ENCODE data around the gene TBCB. TPM values are rescaled to one million over a fixed set of nuclear protein-coding genes. Genes with fewer than 3 reads are reported as not detected.
"Not testable (repeated sequence)": the region's sequence is repeated elsewhere in the genome, so short reads cannot be mapped to it uniquely, and the experiment has no call there.

The TBCB gene
- total RNA-seq, 1 donor from 2014 or later: 172 TPM

DNA sequence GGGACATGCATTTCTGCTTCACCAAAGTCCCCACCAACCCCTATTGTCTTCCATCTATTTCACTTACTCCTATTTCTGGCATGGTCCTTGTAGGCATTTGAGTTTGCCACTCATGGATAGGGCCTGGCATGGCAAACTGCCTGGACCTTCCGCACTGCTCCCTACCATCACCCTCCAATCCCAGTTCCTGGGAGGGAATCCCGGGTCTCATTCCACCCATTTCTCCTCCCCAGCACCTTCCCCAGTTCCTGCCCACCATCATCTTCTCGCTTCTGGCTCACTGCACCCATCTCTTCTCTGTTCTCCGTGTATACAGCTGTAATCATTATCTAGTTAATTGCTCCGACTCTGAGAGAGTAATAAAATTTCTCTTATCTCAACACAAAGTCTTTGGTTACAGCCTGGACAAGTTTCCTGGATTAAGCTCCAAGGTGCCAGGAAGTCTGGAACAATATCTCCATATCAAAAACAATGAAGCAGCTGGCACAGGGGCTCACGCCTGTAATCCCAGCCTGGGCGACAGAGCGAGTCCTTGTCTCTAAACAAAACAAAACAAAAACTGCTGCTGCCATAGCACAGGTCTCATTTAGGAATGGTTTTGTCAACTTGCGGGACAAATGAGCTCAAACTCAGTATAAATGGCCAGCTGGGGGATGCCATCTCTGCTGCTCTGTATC lies 54.0 kb downstream of the TBCB start:
- H3K9me3 Mint-ChIP-seq (ENCODE audit: unreplicated experiment): no peaks in the 10 kb centered on the region
- no peak for DNase-seq (ENCODE audit: extremely low spot score, unreplicated experiment)
- no peak overlapping the region for H3K4me3 Mint-ChIP-seq (ENCODE audit: unreplicated experiment)
- no peaks in the 10 kb centered on the region for H3K27me3 Mint-ChIP-seq (ENCODE audit: unreplicated experiment)
- H3K27ac Mint-ChIP-seq (ENCODE audit: unreplicated experiment): no peak overlapping the region
- TF ChIP-seq, protein P1, sequence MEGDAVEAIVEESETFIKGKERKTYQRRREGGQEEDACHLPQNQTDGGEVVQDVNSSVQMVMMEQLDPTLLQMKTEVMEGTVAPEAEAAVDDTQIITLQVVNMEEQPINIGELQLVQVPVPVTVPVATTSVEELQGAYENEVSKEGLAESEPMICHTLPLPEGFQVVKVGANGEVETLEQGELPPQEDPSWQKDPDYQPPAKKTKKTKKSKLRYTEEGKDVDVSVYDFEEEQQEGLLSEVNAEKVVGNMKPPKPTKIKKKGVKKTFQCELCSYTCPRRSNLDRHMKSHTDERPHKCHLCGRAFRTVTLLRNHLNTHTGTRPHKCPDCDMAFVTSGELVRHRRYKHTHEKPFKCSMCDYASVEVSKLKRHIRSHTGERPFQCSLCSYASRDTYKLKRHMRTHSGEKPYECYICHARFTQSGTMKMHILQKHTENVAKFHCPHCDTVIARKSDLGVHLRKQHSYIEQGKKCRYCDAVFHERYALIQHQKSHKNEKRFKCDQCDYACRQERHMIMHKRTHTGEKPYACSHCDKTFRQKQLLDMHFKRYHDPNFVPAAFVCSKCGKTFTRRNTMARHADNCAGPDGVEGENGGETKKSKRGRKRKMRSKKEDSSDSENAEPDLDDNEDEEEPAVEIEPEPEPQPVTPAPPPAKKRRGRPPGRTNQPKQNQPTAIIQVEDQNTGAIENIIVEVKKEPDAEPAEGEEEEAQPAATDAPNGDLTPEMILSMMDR (IDR thresholded peaks at IDR 0.05): no peak
- no peaks in the 10 kb centered on the region for H3K36me3 Mint-ChIP-seq (ENCODE audit: unreplicated experiment)
- peaks cover 3% of the 10 kb centered on the region for H3K4me1 Mint-ChIP-seq (ENCODE audit: unreplicated experiment)

DNA sequence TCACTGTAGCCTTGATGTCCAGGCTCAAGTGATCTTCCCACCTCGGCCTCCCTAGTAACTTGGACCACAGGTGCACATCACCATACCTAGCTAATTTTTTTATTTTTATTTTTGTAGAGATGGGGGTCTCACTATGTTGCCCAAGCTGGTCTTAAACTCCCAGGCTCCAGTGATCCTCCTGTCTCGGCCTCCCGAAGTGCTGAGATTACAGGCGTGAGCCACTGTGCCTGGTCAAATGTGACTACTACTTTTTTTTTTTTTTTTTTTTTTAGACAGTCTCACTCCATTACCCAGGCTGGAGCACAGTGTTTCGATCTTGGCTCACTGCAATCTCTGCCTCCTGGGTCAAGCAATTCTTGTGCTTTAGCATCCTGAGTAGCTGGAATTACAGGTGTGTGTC lies 57.6 kb downstream of the TBCB start:
- H3K9me3 Mint-ChIP-seq (ENCODE audit: unreplicated experiment): no peaks in the 10 kb centered on the region
- peaks cover 3% of the 10 kb centered on the region for H3K4me1 Mint-ChIP-seq (ENCODE audit: unreplicated experiment)
- DNase-seq (ENCODE audit: extremely low spot score, unreplicated experiment): no peak
- H3K36me3 Mint-ChIP-seq (ENCODE audit: unreplicated experiment): no peaks in the 10 kb centered on the region
- H3K27ac Mint-ChIP-seq (ENCODE audit: unreplicated experiment): no peak overlapping the region
- H3K27me3 Mint-ChIP-seq (ENCODE audit: unreplicated experiment): no peaks in the 10 kb centered on the region
- TF ChIP-seq, protein P1 (IDR thresholded peaks at IDR 0.05): no peak
- no peak overlapping the region for H3K4me3 Mint-ChIP-seq (ENCODE audit: unreplicated experiment)

DNA sequence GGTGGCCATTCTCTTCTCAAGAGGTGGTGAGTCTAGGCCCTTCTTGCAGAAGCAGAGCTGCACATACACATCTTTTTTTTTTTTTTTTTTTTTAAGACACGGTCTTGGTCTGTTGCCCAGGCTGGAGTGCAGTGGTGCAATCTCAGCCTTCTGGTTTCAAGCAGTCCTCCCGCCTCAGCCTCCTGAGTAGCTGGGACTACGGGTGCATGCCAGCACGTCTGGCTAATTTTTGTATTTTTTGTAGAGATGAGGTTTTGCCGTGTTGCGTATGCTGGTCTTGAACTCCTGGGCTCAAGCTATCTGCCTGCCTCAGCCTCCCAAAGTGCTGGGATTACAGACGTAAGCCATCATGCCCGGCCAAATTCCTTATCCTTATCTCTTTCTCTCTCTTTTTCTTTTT lies 58.6 kb downstream of the TBCB start:
- H3K27me3 Mint-ChIP-seq (ENCODE audit: unreplicated experiment); H3K36me3 Mint-ChIP-seq (ENCODE audit: unreplicated experiment); DNase-seq (ENCODE audit: extremely low spot score, unreplicated experiment); H3K9me3 Mint-ChIP-seq (ENCODE audit: unreplicated experiment); H3K4me3 Mint-ChIP-seq (ENCODE audit: unreplicated experiment); H3K4me1 Mint-ChIP-seq (ENCODE audit: unreplicated experiment); H3K27ac Mint-ChIP-seq (ENCODE audit: unreplicated experiment): not testable (repeated sequence)

Other genes with a start within 250 kb of the TBCB start
- 12.6 and 14.7 TPM in 2 replicates for gene APLP1, start 246.9 kb upstream of the TBCB start, total RNA-seq
- gene NFKBID, start 214.9 kb upstream of the TBCB start, total RNA-seq: 6.2 and 6.8 TPM in 2 replicates
- gene HCST, start 212.9 kb upstream of the TBCB start, total RNA-seq: 0.81 and 0.97 TPM in 2 replicates
- gene TYROBP, start 207.2 kb upstream of the TBCB start, total RNA-seq: not detected in 2 replicates
- gene LRFN3, start 179.1 kb upstream of the TBCB start, total RNA-seq: 24.3 and 25.0 TPM in 2 replicates
- 15.4 and 15.5 TPM in 2 replicates for gene SDHAF1, start 120.3 kb upstream of the TBCB start, total RNA-seq
- gene SYNE4, start 106.7 kb upstream of the TBCB start, total RNA-seq: 0.55 TPM in 1 of 2 replicates, not detected in the other
- 13.0 and 16.0 TPM in 2 replicates for gene ALKBH6, start 101.3 kb upstream of the TBCB start, total RNA-seq
- 72.8 and 78.3 TPM in 2 replicates for gene CLIP3, start 82.6 kb upstream of the TBCB start, total RNA-seq
- 7.3 and 8.0 TPM in 2 replicates for gene THAP8, start 61.2 kb upstream of the TBCB start, total RNA-seq
- 4.6 and 4.9 TPM in 2 replicates for gene WDR62, start 60.6 kb upstream of the TBCB start, total RNA-seq
- gene OVOL3, start 4.3 kb upstream of the TBCB start, total RNA-seq: not detected in 2 replicates
- gene POLR2I, start 593 bp upstream of the TBCB start, total RNA-seq: 61.8 and 62.2 TPM in 2 replicates
- 789 and 808 TPM in 2 replicates for gene CAPNS1, start 24.6 kb downstream of the TBCB start, total RNA-seq
- not detected in 2 replicates for gene COX7A1, start 37.0 kb downstream of the TBCB start, total RNA-seq
- gene ZNF565, start 99.2 kb downstream of the TBCB start, total RNA-seq: 6.6 and 7.8 TPM in 2 replicates
- gene ZNF146, start 99.6 kb downstream of the TBCB start, total RNA-seq: 66.3 and 70.0 TPM in 2 replicates